ENCODE measurements around the gene LPAR1.

The LPAR1 gene

DNA sequence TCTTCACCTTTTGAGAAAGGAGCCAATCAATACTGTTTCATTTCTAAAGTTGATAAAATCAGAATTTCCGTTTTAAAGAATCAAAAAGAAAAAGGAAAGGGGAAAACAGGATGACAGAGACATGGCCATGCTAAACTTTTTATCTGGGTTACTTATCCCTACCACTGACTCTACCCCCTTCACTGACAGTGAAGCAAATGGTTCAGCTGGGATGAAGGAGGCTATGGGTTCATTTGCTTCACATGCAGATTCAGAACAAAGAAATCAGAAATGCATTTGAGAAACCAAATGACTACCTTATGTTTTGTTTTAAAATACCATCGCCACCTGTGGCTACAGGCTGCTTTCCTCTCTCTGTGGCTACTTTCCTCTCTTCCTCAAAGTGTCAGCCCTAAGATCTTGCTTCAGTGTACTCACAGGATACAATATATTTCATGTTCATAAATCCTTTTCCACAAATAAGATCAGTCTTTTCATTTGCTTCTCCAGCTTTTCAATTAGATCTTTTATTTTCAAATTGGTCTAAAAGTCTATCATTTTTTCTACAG is 53.3 kb downstream of the LPAR1 start:
- no peak overlapping the region for H3K27ac ChIP-seq
- TF ChIP-seq, protein P1, sequence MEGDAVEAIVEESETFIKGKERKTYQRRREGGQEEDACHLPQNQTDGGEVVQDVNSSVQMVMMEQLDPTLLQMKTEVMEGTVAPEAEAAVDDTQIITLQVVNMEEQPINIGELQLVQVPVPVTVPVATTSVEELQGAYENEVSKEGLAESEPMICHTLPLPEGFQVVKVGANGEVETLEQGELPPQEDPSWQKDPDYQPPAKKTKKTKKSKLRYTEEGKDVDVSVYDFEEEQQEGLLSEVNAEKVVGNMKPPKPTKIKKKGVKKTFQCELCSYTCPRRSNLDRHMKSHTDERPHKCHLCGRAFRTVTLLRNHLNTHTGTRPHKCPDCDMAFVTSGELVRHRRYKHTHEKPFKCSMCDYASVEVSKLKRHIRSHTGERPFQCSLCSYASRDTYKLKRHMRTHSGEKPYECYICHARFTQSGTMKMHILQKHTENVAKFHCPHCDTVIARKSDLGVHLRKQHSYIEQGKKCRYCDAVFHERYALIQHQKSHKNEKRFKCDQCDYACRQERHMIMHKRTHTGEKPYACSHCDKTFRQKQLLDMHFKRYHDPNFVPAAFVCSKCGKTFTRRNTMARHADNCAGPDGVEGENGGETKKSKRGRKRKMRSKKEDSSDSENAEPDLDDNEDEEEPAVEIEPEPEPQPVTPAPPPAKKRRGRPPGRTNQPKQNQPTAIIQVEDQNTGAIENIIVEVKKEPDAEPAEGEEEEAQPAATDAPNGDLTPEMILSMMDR (conservative IDR thresholded peaks at IDR 0.05) = no peak

GRCh38 chr9:110980261-110980660 is 58.0 kb downstream of the LPAR1 start:
- H3K27ac ChIP-seq = no peak overlapping the region
- TF ChIP-seq, protein P1 (conservative IDR thresholded peaks at IDR 0.05) = no peak

- TF ChIP-seq, protein P1 (conservative IDR thresholded peaks at IDR 0.05) = no peak
- H3K27ac ChIP-seq = no peak overlapping the region
These were observed 58.6 kb downstream of the LPAR1 start for GRCh38 chr9:110979636-110980035.

- TF ChIP-seq, protein P1 (conservative IDR thresholded peaks at IDR 0.05) = no peak
- H3K27ac ChIP-seq = no peak overlapping the region
These were observed 59.8 kb downstream of the LPAR1 start for GRCh38 chr9:110978516-110978915.

GRCh38 chr9:110977259-110977709 is 61.0 kb downstream of the LPAR1 start:
- H3K27ac ChIP-seq = no peak overlapping the region
- TF ChIP-seq, protein P1 (conservative IDR thresholded peaks at IDR 0.05) = no peak

DNA sequence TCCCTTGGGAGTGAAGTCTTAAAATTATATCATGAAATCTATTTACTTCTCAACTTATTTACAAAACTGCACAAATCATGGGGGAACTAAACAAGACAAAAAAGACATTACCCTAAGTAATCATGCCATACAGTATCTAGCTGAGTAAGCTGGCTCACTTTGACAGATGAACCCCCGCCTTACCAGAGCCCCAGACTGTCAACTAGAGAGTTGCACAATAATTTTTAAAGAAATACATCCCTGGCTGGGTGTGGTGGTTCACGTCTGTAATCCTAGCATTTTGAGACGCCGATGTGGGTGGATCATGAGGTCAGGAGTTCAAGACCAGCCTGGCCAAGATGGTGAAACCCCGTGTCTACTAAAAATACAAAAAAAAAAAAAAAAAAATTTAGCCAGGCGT is 62.3 kb downstream of the LPAR1 start:
- no peak overlapping the region for H3K27ac ChIP-seq
- TF ChIP-seq, protein P1 (conservative IDR thresholded peaks at IDR 0.05) = no peak

DNA sequence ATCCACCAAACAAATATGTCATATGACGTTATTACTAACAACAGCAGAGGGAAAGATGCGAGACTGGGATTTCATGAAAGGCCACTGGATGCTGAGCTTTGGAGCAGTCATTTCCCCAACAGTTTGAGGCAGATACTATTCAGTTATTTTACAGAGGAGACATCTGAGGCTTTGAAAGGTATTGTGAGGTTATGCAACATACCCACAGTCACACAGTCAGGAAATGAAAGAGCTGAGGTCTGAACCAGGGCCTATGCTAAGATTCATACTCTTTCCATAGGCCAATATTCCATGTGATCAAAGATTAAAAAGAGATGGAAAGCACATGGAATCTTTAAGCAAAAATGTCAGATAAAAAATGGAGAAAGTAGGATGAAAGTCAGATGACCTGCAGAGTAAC is 63.0 kb downstream of the LPAR1 start:
- H3K27ac ChIP-seq = no peak overlapping the region
- TF ChIP-seq, protein P1 (conservative IDR thresholded peaks at IDR 0.05) = no peak
